Panc1 (cell line): ENCODE measurements around the gene CCDC102A. TPM values are rescaled to one million over a fixed set of nuclear protein-coding genes. Genes with fewer than 3 reads are reported as not detected.
A peak's percentile ranks its signal among the peaks of the same experiment; 100 is the strongest.

Experiments
- ATAC-seq: fragments of 200-7000 bp; cut with Tn5 transposase; 2 replicates; pipeline ENCODE4 v1.9.1; 2020; ENCODE audit warnings: mild to moderate bottlenecking, moderate library complexity
- BruUV-seq: library from RNA; stranded (reverse); fragments of 400-500 nt; replicated peaks from 2 replicates; lab custom pipeline; 2021; lab: Mats Ljungman, UMichigan
- CTCF ChIA-PET: fragments of 300-600 bp; sonication (Branson Sonifier 250); formaldehyde crosslinking; loops from one replicate; lab custom pipeline; 2022; ENCODE audit warnings: antibody characterized with exemption; lab: Charles Lee
- POLR2A ChIA-PET: fragments of 300-600 bp; sonication (Branson Sonifier 250); formaldehyde crosslinking; loops from one replicate; lab custom pipeline; 2022; ENCODE audit warnings: antibody characterized with exemption; lab: Charles Lee
- DNase-seq: peaks from one replicate; pipeline ENCODE4 v3.0.0-alpha.2; 2010; ENCODE audit warnings: low read depth, low spot score
- H3K27ac ChIP-seq: 2 replicates; pipeline ENCODE4 v1.5.1; 2011; ENCODE audit warnings: mild to moderate bottlenecking, low read length, inconsistent platforms
- H3K27me3 ChIP-seq: fragments of 200-500 bp; sonication (Bioruptor generic); 2 replicates; pipeline ENCODE4 v1.6.0; 2014; ENCODE audit warnings: low read length, inconsistent platforms; ENCODE audit not compliant: control insufficient read depth, insufficient read depth
- H3K36me3 ChIP-seq: fragments of 200-500 bp; sonication (Bioruptor generic); 2 replicates; pipeline ENCODE4 v1.5.1; 2014; ENCODE audit warnings: inconsistent platforms, mild to moderate bottlenecking, low read length, moderate library complexity; ENCODE audit not compliant: control insufficient read depth, insufficient read depth
- H3K4me1 ChIP-seq: 2 replicates; pipeline ENCODE4 v1.5.1; 2011; ENCODE audit warnings: inconsistent platforms, mild to moderate bottlenecking, low read length, moderate library complexity; ENCODE audit not compliant: control insufficient read depth, insufficient read depth
- H3K4me3 ChIP-seq, 2 experiments: 2 replicates each; pipeline ENCODE4 v1.5.1; 2011 to 2012; ENCODE audit warnings: low read depth in 2 of 2, low read length in 2 of 2, mild to moderate bottlenecking in 2 of 2, inconsistent platforms in 1 of 2, moderate library complexity in 1 of 2
- H3K9me3 ChIP-seq: fragments of 200-500 bp; sonication (Bioruptor generic); 2 replicates; pipeline ENCODE4 v1.5.1; 2014; ENCODE audit warnings: low read depth, mild to moderate bottlenecking, inconsistent platforms, low read length, moderate library complexity; ENCODE audit not compliant: control insufficient read depth, insufficient read depth
- CTCF ChIP-seq: fragments of 450-650 bp; IDR thresholded peaks from 2 replicates; pipeline ENCODE4 v1.5.1; 2017; ENCODE audit warnings: mild to moderate bottlenecking
- POLR2AphosphoS5 ChIP-seq: IDR thresholded peaks from 2 replicates; pipeline ENCODE4 v1.6.1; 2012; ENCODE audit warnings: mild to moderate bottlenecking, low read depth, low read length, moderate library complexity
- REST ChIP-seq, 2 experiments: IDR thresholded peaks; 2 replicates each; pipeline ENCODE4 v1.6.1; 2011 to 2012; ENCODE audit warnings: low read depth in 2 of 2, control low read depth in 1 of 2, low read length in 1 of 2, mild to moderate bottlenecking in 1 of 2, moderate library complexity in 1 of 2; ENCODE audit not compliant: insufficient read depth in 1 of 2
- SIN3A ChIP-seq: IDR thresholded peaks from 2 replicates; pipeline ENCODE4 v1.6.1; 2012; ENCODE audit warnings: low read depth, mild to moderate bottlenecking, low read length, moderate library complexity, borderline replicate concordance; ENCODE audit not compliant: insufficient read depth
- TCF7L2 ChIP-seq: IDR thresholded peaks from 2 replicates; pipeline ENCODE4 v1.6.1; 2011; ENCODE audit warnings: mild to moderate bottlenecking, low read depth, low read length, inconsistent platforms
- in situ Hi-C: cut with HindIII; loops from 2 replicates; pipeline ENCODE4 v1.10.0; 2016; ENCODE audit warnings: low sequenced_read_pairs, low pct_unique_long_range_greater_than_20kb
- intact Hi-C: fragments of 100-400 bp; cut with micrococcal nuclease; formaldehyde crosslinking; loops from one replicate; pipeline ENCODE4 v1.10.0; 2022; ENCODE audit not compliant: unreplicated experiment
- total RNA-seq: library from RNA; stranded (reverse); gene quantifications from one replicate; pipeline ENCODE4 v1.2.1, GENCODE V29; 2021; ENCODE audit not compliant: unreplicated experiment

The CCDC102A gene
- total RNA-seq, 1 experiment from 2014 or later, result 12.9 TPM

GRCh38 chr16:57564571-57565270 lies 28.4 kb upstream of the CCDC102A start:
- Histone ChIP-seq H3K27ac (no peak overlapping the region), H3K36me3 (no peaks in the 10 kb centered on the region), H3K27me3 (no peaks in the 10 kb centered on the region), H3K4me3 (no peak overlapping the region), H3K4me1 (no peaks in the 10 kb centered on the region), H3K9me3 (no peaks in the 10 kb centered on the region)
- in situ Hi-C loops, result no loop called here
- no TSS peak for BruUV-seq
- DNase-seq (no peak), ATAC-seq (peak; percentile 45)
- intact Hi-C loops, result no loop called here
- TF ChIP-seq POLR2AphosphoS5 (no peak), CTCF (no peak), TCF7L2 (no peak), REST (IDR thresholded peaks at IDR 0.05; ENCODE audit: insufficient read depth in 1 of 2, low read depth in 2 of 2, low read length in 1 of 2) (no peak), SIN3A (no peak)
- ChIA-PET POLR2A (no interaction called here), CTCF (no interaction called here)

GRCh38 chr16:57563761-57564160 lies 27.4 kb upstream of the CCDC102A start:
- TF ChIP-seq REST (IDR thresholded peaks at IDR 0.05; ENCODE audit: insufficient read depth in 1 of 2, low read depth in 2 of 2, low read length in 1 of 2) (no peak), SIN3A (no peak), CTCF (no peak), TCF7L2 (no peak), POLR2AphosphoS5 (no peak)
- DNase-seq (no peak), ATAC-seq (no peak)
- Histone ChIP-seq H3K4me1 (no peaks in the 10 kb centered on the region), H3K36me3 (no peaks in the 10 kb centered on the region), H3K27me3 (no peaks in the 10 kb centered on the region), H3K27ac (no peak overlapping the region), H3K4me3 (no peak overlapping the region), H3K9me3 (no peaks in the 10 kb centered on the region)
- intact Hi-C loops, result no loop called here
- CTCF ChIA-PET, result no interaction called here
- POLR2A ChIA-PET, result no interaction called here
- BruUV-seq, result no TSS peak
- in situ Hi-C loops, result no loop called here
